ENCODE data around the gene UBE3D.

DNA sequence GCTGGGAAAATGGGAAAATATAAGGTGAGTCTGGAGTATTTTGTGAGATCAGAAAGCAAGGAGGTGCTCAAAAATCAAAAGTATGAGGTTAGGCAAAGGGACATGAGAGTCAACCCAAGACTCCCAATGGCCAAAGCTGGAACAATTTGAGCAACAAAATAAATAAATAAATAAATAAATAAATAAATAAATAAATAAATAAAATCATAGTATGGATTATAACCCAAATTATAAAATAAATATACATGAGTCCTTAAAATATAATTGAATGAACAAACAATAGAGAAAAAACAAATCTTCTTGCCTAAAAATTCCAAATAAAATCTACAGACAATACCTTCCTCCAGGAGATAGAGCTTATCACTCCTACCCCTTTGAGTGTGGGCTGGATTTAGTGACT lies 69.5 kb downstream of the UBE3D start:
- TF ChIP-seq EZH2 (optimal IDR thresholded peaks at IDR 0.05; ENCODE audit: low read depth, low read length) (no peak), CTCF (IDR thresholded peaks at IDR 0.05; ENCODE audit: low read length) (no peak), EZH2phosphoT487 (IDR thresholded peaks at IDR 0.05; ENCODE audit: low read length) (no peak)
